Measurements from ENCODE around the gene CALY.

Gene CALY

DNA sequence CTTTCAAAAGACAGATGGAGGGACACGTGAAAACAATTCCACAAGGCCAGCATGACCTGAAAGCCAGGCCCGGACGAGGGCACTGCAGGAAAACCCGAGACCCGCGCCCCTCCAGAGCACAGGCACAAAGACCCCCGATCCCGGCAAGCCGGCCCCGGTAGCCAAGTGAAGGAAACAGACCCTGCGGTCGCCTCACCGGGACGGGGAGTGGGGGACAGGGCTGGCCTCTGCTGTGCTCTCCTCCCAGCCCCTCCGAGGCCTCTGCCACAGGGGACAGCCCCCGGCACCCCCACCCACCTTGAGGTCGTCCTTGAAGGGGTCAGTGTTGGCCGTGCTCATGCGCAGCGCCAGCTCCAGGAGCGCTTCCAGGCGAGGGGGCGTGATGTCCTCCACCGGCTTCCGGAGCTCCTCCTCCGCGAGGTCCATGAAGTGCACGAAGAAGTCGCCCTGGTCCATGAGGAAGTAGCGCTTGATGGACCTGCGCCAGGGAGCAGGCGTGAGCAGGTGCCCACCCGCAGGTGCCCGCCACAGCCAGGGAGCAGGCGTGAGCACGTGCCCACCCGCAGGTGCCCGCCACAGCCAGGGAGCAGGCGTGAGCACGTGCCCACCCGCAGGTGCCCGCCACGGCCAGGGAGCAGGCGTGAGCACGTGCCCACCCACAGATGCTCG is 48.7 kb downstream of the CALY start:
- DNase-seq (ENCODE audit: low spot score) = no peak

DNA sequence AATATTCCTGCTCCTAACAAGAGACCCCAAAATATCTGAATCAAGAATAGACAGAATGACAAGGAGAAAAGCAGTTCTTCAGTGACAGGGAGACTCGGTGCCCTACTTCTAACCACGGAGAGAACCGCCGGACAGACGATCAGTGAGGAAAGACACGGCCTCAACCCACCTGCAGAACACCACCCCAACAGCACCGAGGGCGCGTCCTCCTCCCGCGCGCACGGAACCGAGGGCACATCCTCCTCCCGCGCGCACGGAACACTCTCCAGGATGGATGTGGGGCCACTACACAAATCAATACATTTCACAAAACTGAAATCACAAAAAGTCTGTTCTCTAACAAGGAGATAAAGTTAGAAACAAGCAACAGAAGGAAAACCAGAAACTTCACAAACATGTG is 50.3 kb downstream of the CALY start:
- DNase-seq (ENCODE audit: low spot score) = no peak

DNA sequence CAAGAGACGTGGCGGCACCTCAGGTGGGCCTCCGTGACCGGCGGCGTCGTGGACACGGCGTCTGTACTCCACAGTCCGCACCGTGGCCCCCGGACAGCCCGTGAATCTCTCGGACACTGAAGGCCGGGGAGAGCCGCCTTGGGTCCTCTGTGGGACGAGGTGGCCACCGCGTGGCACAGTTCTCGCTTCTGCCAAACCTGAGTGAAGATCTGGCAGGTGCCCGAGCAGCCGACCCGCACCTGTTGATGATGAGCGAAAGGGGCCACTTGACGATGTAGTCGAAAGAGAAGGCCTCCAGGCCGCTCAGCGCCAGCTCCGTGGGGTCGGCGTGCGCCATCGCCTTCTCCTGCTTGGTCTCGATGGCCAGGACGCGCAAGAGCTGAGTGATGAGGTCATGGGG is 51.5 kb downstream of the CALY start:
- DNase-seq (ENCODE audit: low spot score) = no peak

GRCh38 chr10:133283931-133284330 is 52.8 kb downstream of the CALY start:
- DNase-seq (ENCODE audit: low spot score) = no peak

DNA sequence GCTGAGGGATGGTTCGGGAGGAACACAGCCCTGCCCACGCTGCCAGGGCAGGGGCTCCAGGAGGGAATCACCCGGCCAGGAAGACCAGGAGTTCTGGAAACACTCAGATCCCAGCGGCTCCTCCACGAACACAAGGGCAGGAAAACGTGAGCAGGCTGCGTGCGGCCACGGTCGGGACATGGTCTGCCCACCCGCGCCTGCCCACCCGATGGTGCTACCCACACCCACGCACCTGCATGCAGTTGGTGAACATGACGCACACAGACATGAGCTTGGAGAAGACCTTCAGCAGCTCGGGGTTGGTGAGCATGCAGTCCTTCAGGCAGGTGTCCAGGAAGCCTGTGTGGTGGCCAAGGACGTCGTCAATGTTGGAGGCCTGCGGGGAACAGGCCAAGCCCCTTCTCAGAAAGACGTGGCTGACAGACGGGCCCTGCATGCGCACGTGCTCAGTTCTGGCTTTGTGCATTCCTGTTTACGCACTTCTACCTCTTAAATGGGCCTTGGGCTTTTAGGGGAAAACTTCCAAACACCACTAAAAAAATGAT is 53.8 kb downstream of the CALY start:
- DNase-seq (ENCODE audit: low spot score) = no peak

DNA sequence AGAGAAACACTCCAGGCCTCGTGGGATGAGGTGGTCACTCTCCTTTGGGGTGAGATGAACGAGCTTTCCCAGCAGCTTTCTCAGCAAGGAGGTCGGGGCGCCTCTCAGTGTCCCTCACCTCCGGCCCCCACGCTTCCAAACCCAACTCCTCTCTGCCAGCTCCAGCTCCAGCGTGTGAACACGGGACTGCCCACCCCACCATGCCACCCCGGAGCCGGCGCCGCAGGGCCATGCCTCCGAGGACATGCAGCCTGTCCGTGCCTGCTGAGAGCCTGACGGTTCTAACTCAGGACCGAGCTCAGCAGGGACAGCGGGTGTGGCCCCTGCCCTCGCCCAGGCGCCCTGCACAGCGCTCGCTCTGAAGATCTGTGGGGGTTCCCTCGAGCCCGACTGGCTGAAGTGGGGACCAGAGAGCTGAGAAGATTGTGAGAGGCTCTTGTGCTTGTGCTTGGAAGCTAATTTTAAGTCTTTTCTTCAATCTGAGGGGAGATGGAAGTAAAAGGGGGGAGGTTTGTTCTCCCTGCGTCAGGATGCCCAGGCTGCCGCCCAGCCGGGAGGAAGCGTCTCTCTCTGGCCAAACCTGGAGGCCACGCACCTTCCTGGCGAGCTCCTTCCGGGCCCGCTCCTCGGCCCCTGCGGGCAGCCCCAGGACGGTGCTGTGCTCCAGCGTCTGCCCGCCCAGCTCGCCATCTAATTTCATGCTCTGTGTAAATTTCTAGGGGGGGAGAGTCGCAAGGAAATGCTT is 54.9 kb downstream of the CALY start:
- no peak for DNase-seq (ENCODE audit: low spot score)

- DNase-seq (ENCODE audit: low spot score) = no peak
Measured at GRCh38 chr10:133281084-133281483, 55.6 kb downstream of the CALY start.

DNA sequence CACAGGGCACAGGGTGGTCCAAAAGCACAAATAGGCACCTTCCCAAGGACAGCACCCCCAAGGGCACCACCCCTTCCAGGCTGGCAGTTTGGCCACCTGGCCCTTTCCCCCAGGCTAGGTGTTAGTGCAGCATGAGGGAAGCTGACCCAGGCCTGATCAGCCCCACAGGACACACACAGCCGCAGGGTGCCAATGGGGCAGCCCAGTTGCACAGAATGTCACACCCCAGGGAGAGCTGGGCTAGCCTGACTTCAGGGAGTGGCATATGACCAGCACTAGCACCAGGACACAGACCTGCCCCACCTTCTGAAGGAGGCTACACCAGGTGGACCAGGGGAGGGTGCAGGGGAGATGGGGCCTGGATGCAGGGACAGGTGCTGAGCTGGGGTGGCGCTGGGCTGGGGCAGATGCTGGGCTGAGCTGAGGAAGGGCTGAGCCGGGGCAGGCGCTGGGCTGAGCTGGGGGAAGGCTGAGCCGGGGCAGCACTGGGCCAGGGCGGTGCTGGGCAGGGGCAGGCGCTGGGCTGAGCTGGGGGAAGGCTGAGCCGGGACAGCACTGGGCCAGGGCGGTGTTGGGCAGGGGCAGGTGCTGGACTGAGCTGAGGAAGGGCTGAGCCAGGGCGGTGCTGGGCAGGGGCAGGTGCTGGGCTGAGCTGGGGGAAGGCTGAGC is 56.2 kb downstream of the CALY start:
- no peak for DNase-seq (ENCODE audit: low spot score)

DNA sequence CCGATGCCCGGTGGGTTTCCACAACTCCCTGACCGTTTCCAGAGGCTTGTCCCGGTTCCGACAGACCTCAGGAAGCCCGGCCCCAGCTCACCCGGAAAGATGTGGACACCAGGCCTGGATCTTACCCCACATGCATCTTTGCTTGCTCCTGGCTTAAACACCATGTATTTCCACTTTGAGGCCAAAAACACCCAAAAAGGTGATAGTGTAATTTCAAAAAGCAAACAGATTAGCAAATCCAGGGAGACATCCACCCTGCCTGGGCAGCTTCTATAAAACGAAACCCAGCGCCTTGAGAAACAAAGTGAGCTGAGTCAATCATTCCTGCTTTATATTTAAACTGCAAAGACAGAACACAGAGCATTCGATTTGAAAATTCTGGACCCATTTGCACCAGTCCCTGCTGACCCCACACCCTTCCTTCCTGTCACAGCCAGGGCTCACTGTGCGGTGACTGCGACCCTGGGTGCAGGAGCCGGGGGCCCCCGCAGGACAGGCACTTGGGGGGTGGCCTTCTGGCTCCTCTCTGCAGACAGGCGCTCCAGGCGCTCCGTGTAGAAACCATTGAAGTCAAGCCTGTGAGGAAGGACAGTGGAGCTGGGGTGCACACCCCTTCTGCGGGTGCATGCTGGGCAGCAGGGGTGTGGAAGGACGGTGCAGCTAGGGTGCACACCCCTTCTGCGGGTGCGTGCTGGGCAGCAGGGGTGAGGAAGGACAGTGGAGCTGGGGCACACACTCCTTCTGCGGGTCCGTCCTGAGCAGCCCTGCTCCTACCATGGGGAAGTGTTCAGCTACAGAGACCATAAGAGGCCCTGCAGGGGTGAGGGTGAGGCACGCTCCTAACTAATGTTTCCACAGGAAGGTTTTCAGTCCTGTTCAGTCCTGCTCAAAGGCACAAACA is 57.1 kb downstream of the CALY start:
- DNase-seq (ENCODE audit: low spot score) = no peak

GRCh38 chr10:133278577-133279265 is 58.0 kb downstream of the CALY start:
- DNase-seq (ENCODE audit: low spot score) = peak; percentile 95

- DNase-seq (ENCODE audit: low spot score) = peak; percentile 59
Measured at GRCh38 chr10:133277993-133278576, 58.6 kb downstream of the CALY start.

- DNase-seq (ENCODE audit: low spot score) = peak; percentile 40
Measured at GRCh38 chr10:133277277-133277992, 59.3 kb downstream of the CALY start.

- DNase-seq (ENCODE audit: low spot score) = no peak
Measured at GRCh38 chr10:133276435-133277201, 60.1 kb downstream of the CALY start, which contains the start of gene ADAM8. ADAM8 (minus strand) TSS chr10:133276868; CDS start chr10:133276817, 51 bp downstream.

DNA sequence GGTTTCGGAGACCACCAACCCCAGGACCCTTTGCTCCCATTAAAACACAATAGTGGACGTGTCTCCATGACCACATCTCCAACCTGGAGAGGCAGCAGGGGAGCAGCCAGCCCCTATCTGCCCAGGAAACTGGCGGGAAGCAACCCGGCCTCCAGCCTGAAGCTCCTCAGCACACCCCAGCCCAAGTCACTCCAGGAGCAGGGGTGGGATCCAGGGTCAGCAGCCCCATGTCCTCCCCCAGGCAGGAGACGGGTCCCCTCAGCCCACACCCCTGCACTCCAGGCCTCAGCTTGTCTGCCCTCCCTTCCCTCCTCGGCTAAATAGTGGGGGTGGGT is 60.6 kb downstream of the CALY start:
- DNase-seq (ENCODE audit: low spot score) = no peak

- no peak for DNase-seq (ENCODE audit: low spot score)
Measured at GRCh38 chr10:133275684-133276092, 61.0 kb downstream of the CALY start.

GRCh38 chr10:133274751-133275683 is 61.7 kb downstream of the CALY start:
- DNase-seq (ENCODE audit: low spot score) = no peak

Measured in HuH-7.5 (cell line).